GM12874 (cell line): ENCODE data around the gene MTMR6.

ENCODE experiments used
- TF ChIP-seq, protein P1 (sequence below): IDR thresholded peaks from 2 replicates; pipeline ENCODE4 v1.5.1; 2011; ENCODE audit warnings: low read depth, mild to moderate bottlenecking, control low read depth, low read length, moderate library complexity; ENCODE audit not compliant: insufficient read depth

MTMR6 gene

DNA sequence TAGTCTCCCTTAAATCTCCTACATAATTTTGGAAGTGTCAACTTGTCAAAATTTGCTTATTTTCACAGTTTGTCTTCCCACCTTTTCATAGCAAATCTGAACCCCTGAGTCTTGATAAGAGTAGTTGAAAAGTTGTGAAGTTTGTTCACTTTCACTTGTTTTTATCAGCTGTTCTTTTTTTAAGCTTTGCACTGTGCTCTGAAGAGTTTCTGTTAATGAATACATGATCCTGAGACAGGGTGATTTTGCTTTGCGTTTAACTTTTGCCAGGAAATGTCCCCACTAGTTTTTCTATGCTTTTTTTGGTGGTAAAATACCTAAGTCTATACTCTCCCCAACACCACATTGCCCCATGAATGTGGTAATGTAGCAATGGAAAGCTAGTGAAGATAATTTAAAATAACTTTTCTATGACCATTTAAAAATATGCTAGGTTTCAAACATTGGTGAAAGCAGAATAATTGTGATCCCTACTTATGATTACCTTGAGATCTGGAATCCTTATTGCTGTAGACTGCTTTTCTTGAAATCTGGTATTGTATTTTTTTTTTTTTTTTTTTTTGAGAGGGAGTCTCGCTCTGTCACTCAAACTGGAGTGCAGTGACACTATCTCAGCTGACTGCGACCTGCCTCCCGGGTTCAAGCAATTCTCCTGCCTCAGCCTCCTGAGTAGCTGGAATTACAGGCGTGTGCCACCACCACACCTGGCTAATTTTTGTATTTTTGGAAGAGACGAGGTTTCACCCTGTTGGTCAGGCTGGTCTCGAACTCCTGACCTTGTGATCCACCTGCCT lies 19.6 kb upstream of the MTMR6 start:
- TF ChIP-seq, protein P1, sequence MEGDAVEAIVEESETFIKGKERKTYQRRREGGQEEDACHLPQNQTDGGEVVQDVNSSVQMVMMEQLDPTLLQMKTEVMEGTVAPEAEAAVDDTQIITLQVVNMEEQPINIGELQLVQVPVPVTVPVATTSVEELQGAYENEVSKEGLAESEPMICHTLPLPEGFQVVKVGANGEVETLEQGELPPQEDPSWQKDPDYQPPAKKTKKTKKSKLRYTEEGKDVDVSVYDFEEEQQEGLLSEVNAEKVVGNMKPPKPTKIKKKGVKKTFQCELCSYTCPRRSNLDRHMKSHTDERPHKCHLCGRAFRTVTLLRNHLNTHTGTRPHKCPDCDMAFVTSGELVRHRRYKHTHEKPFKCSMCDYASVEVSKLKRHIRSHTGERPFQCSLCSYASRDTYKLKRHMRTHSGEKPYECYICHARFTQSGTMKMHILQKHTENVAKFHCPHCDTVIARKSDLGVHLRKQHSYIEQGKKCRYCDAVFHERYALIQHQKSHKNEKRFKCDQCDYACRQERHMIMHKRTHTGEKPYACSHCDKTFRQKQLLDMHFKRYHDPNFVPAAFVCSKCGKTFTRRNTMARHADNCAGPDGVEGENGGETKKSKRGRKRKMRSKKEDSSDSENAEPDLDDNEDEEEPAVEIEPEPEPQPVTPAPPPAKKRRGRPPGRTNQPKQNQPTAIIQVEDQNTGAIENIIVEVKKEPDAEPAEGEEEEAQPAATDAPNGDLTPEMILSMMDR, result no peak

DNA sequence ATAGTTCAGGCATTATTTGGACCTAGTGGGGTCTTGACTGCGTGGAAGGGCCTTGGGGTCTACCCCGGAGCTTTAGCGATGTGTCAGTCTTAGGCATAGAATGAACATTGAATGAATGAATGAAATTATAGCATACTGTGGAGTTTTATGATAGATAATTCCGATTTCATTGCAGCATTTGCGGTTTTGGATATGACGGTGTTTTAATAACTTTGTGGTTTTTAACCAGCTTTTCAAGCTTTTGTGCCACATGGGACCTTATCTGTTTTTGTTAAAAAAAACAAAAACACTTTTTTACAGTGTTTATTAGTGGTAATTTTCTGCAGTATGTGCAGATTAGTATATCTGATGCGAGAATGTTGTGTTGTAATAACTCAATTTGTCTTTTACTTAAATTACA lies 14.8 kb upstream of the MTMR6 start:
- TF ChIP-seq, protein P1, result no peak

DNA sequence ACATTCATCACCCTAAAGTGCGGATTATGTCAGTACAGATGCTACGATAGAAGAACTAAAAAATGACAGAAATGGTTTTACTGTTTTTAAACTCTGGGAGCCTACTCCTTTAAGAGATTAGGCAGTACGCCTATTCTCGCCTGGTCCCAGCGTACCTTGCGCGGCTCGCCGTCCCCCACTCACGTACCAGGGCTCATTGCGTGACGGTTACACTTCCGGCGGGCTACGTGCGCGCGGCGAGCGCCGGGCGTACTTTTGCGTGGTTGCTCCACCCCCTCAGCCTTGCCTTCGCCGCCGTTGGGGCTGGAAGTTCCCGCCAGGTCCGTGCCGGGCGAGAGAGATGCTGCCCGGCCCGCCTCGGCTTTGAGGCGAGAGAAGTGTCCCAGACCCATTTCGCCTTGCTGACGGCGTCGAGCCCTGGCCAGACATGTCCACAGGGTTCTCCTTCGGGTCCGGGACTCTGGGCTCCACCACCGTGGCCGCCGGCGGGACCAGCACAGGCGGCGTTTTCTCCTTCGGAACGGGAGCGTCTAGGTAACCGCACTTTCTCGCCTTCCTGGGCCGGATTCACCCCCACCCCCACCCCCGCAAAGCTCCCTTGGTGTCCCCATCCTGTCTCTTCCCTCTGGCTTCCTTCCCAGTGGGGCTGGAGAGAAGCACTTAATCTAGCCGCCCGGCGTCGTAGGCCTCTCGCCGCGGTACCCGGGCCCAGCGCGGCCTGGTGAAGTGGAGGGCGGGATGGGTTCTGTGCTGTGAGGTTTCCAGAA lies 14.2 kb upstream of the MTMR6 start, which contains the start of gene NUP58:
NUP58 (plus strand) TSS at position 279 of the 767 bp plus-strand sequence; CDS start at position 428, 149 bp downstream.
- TF ChIP-seq, protein P1, result no peak

DNA sequence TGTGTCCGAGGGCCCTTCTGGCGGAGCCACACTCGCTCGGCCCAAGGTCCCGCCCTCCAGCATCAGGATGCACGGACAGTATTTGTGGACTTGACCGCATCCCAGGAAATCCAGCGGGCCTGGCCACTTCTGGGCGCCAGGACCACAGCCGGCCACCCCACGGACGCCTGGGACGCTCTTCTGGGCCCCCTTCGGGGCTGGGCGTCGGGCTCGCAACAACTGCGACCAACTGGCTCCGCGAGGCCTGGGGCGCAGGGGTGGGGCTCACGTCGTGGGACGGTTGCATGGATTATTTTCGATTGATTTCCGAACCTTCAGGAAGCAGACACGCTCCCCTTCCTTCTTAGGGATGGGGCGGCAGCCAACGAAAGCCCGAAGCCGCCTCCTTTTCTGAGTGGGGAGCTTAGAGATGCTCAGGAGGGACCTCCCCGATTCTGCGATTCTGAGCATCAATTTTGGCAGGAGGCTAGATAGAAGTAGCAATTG lies 13.6 kb upstream of the MTMR6 start:
- TF ChIP-seq, protein P1, result no peak

DNA sequence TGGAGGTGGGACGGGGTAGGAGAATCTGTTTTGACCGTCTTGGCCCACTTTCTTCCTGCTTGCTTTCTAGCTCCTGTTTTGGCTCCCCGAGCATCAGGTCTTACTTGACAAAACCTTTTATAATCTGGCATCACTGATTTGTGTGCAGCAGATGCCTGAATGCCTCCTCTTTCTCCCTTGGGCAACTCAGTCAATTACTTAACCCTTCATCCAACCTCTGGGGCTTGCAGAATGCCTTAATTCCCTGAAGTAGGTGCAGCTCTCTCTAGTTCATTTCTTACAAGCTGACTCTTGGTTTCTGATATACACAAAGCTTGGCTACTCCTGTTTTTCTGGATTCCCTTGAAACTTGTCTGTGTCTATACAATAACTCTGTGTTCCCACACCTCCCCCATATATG lies 8.4 kb upstream of the MTMR6 start:
- TF ChIP-seq, protein P1, result no peak

DNA sequence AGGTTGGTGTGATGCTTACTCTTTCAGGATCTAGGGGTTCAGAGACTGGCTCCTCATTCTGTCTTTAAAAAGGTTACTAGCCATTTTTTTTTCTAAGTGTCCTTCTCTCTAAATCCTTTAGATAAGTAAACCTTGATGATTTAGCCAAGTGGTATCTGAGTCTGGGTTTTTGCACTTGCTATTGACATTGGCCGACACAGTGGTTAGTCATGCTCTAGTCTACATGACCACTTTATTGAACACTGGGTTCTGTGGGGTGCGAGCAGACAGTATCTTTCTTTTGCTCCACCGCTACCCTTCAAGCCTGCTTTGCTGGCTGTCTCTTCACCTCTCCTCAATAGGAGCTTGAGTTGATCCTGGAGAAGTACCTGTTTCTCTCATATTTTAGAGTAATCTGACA lies 7.9 kb upstream of the MTMR6 start:
- TF ChIP-seq, protein P1, result no peak

DNA sequence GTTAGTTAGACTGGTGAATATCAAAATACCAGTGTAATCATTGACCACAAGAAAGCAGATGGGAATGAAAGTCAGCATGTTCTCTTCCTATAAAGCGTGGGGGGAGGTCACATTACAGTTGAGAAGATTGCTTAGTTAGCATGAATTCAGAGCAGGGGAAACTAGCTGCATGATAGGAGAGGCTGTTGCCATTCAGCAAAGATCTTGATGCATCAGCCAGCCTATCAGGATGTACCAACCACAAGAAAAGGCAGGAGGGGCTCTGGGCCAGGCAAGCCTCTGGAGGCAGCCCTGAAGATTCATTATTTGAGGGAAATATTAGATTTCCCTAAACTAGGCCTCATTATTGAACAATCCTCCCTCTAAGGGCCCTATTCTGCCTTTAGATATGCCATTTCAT lies 5.0 kb upstream of the MTMR6 start:
- TF ChIP-seq, protein P1, result no peak
